Measurements from ENCODE around the gene MRTFA. TPM values are rescaled to one million over a fixed set of nuclear protein-coding genes. Genes with fewer than 3 reads are reported as not detected.
A peak's percentile ranks its signal among the peaks of the same experiment; 100 is the strongest.
"Not testable (repeated sequence)": the region's sequence is repeated elsewhere in the genome, so short reads cannot be mapped to it uniquely, and the experiment has no call there.

Gene MRTFA
- total RNA-seq, 1 donor, result 34.0 TPM

GRCh38 chr22:40603088-40603605 is 33.4 kb downstream of the MRTFA start:
- H3K27me3 ChIP-seq (ENCODE audit: insufficient read depth, low read length), result no peaks in the 10 kb centered on the region
- peaks cover 39% of the 10 kb centered on the region for H3K4me1 ChIP-seq (ENCODE audit: insufficient read depth, low read length)
- H2AFZ ChIP-seq (ENCODE audit: low read length), result no peak overlapping the region
- H3K79me2 ChIP-seq (ENCODE audit: insufficient read depth, low read length), result peaks cover 91% of the 10 kb centered on the region
- peak; percentile 69 for DNase-seq (ENCODE audit: insufficient read length, low spot score, missing footprints)
- TF ChIP-seq CTCF (IDR thresholded peaks at IDR 0.05; ENCODE audit: extremely low read depth, low read depth, low read length), result no peak
- no peaks in the 10 kb centered on the region for H3K36me3 ChIP-seq (ENCODE audit: insufficient read depth, low read length)
- H3K4me2 ChIP-seq (ENCODE audit: insufficient read depth, low read length), result peak overlapping the region; percentile 68
- no peaks in the 10 kb centered on the region for H3K9me3 ChIP-seq (ENCODE audit: low read depth, low read length)
- peaks cover 49% of the 10 kb centered on the region for H4K20me1 ChIP-seq (ENCODE audit: insufficient read depth, low read length)
- H3K27ac ChIP-seq (ENCODE audit: low read depth, low read length), result peak overlapping the region; percentile 80
- H3K4me3 ChIP-seq (ENCODE audit: insufficient read depth, low read length), result peak overlapping the region; percentile 27

- peak overlapping the region; percentile 2 for H3K27ac ChIP-seq (ENCODE audit: low read depth, low read length)
- H3K79me2 ChIP-seq (ENCODE audit: insufficient read depth, low read length), result peaks cover 85% of the 10 kb centered on the region
- H3K27me3 ChIP-seq (ENCODE audit: insufficient read depth, low read length), result no peaks in the 10 kb centered on the region
- H4K20me1 ChIP-seq (ENCODE audit: insufficient read depth, low read length), result peaks cover 43% of the 10 kb centered on the region
- no peak overlapping the region for H2AFZ ChIP-seq (ENCODE audit: low read length)
- no peaks in the 10 kb centered on the region for H3K36me3 ChIP-seq (ENCODE audit: insufficient read depth, low read length)
- no peak for TF ChIP-seq CTCF (IDR thresholded peaks at IDR 0.05; ENCODE audit: extremely low read depth, low read depth, low read length)
- no peak overlapping the region for H3K4me3 ChIP-seq (ENCODE audit: insufficient read depth, low read length)
- no peaks in the 10 kb centered on the region for H3K9me3 ChIP-seq (ENCODE audit: low read depth, low read length)
- peak overlapping the region; percentile 5 for H3K4me2 ChIP-seq (ENCODE audit: insufficient read depth, low read length)
- H3K4me1 ChIP-seq (ENCODE audit: insufficient read depth, low read length), result peaks cover 48% of the 10 kb centered on the region
- peak; percentile 85 for DNase-seq (ENCODE audit: insufficient read length, low spot score, missing footprints)
Measured at GRCh38 chr22:40602231-40602630, 34.3 kb downstream of the MRTFA start.

- no peak overlapping the region for H3K4me3 ChIP-seq (ENCODE audit: insufficient read depth, low read length)
- no peak for TF ChIP-seq CTCF (IDR thresholded peaks at IDR 0.05; ENCODE audit: extremely low read depth, low read depth, low read length)
- DNase-seq (ENCODE audit: insufficient read length, low spot score, missing footprints), result no peak
- H3K27ac ChIP-seq (ENCODE audit: low read depth, low read length), result no peak overlapping the region
- no peak overlapping the region for H2AFZ ChIP-seq (ENCODE audit: low read length)
- H3K36me3 ChIP-seq (ENCODE audit: insufficient read depth, low read length), result no peaks in the 10 kb centered on the region
- H3K79me2 ChIP-seq (ENCODE audit: insufficient read depth, low read length), result peaks cover 85% of the 10 kb centered on the region
- H3K9me3 ChIP-seq (ENCODE audit: low read depth, low read length), result no peaks in the 10 kb centered on the region
- H3K4me1 ChIP-seq (ENCODE audit: insufficient read depth, low read length), result peaks cover 49% of the 10 kb centered on the region
- no peaks in the 10 kb centered on the region for H3K27me3 ChIP-seq (ENCODE audit: insufficient read depth, low read length)
- no peak overlapping the region for H3K4me2 ChIP-seq (ENCODE audit: insufficient read depth, low read length)
- H4K20me1 ChIP-seq (ENCODE audit: insufficient read depth, low read length), result peaks cover 41% of the 10 kb centered on the region
Measured at GRCh38 chr22:40599731-40600130, 36.8 kb downstream of the MRTFA start.

GRCh38 chr22:40598712-40599111 is 37.8 kb downstream of the MRTFA start:
- not testable (repeated sequence) for H3K4me3 ChIP-seq (ENCODE audit: insufficient read depth, low read length); DNase-seq (ENCODE audit: insufficient read length, low spot score, missing footprints); H3K36me3 ChIP-seq (ENCODE audit: insufficient read depth, low read length); H3K9me3 ChIP-seq (ENCODE audit: low read depth, low read length); H3K27me3 ChIP-seq (ENCODE audit: insufficient read depth, low read length); H2AFZ ChIP-seq (ENCODE audit: low read length)
- H4K20me1 ChIP-seq (ENCODE audit: insufficient read depth, low read length), result peaks cover 48% of the 10 kb centered on the region
- peak overlapping the region; percentile 40 for H3K27ac ChIP-seq (ENCODE audit: low read depth, low read length)
- peak overlapping the region; percentile 49 for H3K4me2 ChIP-seq (ENCODE audit: insufficient read depth, low read length)
- H3K79me2 ChIP-seq (ENCODE audit: insufficient read depth, low read length), result peaks cover 86% of the 10 kb centered on the region
- H3K4me1 ChIP-seq (ENCODE audit: insufficient read depth, low read length), result peaks cover 47% of the 10 kb centered on the region

Data from osteoblast (primary cell).